ENCODE data around the gene DRAXIN.

Gene DRAXIN

DNA sequence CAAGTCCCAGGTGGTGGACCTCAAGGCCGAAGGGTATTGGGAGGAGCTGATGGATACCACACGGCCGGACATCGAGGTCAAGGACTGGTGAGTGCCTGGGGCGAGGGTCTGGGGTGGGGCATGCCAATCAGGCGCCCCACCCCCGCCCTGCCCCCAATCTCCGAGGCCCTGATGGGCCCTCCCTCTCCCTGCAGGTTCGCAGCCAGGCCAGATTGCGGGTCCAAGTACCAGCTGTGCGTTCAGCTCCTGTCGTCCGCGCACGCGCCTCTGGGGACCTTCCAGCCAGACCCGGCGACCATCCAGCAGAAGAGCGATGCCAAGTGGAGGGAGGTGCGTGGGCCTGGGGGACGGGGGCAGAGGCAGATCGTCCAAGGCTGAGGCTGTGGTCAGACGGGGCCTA, 33.0 kb upstream of the DRAXIN start:
- no peak for DNase-seq

GRCh38 chr1:11659748-11660147, 31.8 kb upstream of the DRAXIN start:
- no peak for DNase-seq

DNA sequence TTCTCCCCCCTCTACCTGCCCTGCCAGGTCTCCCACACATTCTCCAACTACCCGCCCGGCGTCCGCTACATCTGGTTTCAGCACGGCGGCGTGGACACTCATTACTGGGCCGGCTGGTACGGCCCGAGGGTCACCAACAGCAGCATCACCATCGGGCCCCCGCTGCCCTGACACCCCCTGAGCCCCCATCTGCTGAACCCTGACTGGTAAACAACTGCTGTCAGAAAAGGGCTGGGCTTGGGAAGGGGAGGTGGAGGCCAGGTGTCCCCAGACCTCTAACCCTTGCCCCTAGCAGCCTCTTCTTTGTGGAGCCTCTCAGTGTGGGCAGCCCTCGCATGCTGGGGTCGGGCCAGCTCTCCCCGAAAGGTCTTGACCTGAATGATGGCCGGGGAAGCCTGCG, 30.4 kb upstream of the DRAXIN start:
- no peak for DNase-seq

- DNase-seq: no peak
These were observed 27.0 kb upstream of the DRAXIN start for GRCh38 chr1:11664336-11665065.

- DNase-seq: no peak
These were observed 23.0 kb upstream of the DRAXIN start for GRCh38 chr1:11668516-11668915.

DNA sequence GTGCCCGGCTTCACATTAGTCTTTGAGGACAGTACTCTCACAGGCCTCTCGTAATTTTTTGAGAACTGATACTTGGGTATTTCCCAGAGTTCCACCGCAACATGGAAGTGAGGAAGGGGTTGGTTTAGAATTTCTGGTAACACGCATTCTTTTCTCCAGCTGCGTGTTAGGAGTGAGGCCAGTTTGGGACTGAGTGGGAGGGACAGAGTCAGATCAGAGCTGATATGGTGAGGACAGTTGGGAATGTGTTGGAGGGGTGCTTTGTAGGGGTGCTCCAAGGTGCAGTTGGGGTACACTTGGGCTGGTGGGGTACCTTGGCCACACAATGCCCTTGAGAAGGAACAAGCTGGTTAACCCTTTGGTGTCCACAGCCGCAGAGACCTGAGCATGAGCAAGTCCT, 20.8 kb upstream of the DRAXIN start:
- no peak for DNase-seq

DNA sequence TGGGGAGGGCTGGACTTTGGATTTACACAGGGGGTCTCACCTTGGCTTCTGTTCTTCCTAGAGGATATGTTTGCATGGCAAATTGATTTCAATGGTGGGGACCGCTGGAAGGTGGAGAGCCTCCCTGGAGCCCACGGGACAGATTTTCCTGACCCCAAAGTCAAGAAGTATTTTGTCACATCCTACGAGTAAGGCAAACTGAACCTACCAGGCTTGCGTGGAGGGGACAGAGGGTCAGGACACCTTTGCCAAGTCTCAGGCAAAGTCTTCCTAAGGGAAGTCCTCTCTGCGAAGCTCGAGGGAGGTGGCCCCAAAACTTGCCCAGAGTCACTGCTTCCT, 20.3 kb upstream of the DRAXIN start:
- DNase-seq: no peak

DNA sequence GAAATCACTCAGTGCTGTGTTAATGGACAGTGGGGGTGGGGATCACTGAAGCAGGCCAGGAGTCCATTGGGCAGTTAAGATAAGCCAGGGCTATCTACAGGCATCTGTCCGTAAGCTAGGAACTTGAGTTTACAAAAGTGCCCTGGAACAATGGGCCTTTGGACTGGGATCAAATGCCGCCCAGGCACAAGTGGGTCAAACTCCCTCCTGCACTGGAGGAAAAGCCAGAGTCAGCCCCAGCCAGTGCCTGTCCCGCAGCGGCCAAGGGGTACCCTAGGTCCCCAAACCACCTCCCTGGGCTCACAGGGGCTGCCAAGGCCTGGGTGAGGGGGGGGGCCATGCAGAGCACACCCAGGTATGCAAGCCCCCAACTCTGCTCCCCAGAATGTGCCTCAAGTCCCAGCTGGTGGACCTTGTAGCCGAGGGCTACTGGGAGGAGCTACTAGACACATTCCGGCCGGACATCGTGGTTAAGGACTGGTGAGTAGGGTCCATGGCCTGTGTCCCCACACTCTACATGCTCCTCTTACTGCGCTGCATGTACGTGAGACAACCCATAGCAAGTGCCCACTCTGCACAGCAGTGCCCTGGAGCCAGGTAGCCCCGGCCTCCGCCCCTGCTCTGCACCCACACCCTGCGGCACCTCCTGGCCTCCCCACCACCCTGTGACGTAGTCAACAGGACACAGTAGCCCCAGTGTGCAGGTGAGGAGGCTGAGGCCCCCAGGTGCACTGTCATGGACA, 19.8 kb upstream of the DRAXIN start:
- no peak for DNase-seq

DNA sequence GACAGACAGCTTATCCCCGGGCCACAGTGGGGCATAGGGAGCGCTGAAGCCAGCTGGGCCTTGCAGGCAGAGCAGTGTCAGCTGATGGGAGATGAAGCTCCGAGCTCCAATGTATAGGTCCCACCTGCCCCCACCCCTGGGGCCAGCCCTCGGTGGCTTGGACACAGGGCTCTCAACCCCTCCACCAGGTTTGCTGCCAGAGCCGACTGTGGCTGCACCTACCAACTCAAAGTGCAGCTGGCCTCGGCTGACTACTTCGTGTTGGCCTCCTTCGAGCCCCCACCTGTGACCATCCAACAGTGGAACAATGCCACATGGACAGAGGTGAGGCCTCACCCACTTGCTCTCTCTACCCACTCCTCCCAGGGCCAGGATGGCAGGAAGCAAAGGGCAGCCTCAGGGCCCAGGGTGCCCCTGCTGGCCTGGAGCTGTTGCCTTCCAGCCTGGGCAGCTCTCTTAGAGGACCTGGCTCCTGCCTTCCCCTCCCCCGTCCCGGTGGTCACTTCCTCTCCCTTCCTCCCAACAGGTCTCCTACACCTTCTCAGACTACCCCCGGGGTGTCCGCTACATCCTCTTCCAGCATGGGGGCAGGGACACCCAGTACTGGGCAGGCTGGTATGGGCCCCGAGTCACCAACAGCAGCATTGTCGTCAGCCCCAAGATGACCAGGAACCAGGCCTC, 18.3 kb upstream of the DRAXIN start:
- DNase-seq: no peak

DNA sequence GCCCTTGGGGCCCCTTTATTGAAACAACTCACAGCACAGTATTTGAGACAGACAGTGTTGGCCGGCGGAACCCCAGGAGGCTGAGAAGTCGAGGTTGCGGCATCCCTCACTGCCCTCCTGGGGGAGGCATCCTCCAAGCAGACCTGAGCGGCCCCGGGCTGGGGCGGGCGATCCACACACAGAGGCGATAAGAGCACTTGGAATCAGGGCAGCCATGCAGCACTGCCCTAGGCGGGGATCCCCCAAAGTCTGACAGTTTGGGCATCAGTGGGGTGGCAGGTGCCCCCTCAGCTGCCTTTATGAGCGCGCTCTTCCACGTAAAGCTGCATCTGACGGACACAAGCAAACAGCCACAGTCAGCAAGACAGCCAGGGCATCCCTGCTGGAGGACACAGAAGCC, 17.0 kb upstream of the DRAXIN start:
- DNase-seq: no peak

DNA sequence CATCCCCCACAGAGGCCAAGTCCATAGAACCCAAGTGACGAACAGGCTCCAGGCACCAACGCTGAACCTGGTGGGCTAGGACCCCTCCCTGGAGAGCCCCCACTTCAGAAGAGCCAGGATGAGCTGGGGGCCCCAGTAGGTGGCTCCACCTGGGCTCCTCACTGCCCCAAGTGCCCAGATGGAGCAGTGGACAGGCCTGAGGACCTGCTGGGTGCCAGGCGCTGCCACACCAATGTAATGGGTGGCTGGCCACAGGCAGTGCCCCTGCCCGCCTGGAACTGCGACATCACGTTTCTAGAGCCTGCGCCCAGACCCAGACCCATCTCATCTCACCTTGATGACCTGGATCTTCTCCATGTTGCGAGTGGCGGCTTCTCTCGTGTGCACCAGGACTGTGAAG, 16.2 kb upstream of the DRAXIN start:
- no peak for DNase-seq

DNA sequence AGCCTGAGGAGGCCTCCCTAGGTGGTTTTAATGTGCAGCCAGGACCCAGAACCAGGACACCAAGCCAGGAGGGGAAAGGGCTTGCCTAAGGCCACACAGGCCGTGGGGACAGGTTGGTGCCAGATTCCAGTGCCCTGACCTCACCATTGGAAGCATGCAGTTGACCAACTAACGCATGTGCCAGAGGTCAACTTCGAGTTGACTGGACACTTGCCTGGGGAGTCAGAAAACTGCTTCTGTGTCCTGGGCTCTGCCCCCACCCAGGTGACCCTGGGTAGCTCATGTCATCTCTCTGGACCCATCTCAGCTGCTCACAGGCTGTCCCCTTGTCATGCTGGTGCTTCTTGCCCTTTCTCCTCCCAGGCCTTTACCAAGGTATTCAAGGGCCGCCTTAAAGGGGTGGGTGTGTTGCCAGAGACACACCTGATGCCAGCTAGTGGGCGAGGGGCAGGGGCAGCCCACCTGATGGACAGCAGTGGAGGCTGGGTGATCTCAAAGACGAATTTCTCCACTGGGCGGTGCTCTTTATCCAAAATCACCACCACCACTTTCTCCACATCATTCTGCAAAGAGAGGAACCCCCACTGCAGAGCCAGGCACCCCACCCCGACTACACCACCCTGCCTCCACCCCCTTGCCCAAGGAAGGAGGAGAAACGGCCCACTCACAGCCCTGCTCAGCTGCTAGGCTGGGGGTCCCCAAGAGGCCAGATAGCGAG, 15.0 kb upstream of the DRAXIN start:
- DNase-seq: no peak

DNA sequence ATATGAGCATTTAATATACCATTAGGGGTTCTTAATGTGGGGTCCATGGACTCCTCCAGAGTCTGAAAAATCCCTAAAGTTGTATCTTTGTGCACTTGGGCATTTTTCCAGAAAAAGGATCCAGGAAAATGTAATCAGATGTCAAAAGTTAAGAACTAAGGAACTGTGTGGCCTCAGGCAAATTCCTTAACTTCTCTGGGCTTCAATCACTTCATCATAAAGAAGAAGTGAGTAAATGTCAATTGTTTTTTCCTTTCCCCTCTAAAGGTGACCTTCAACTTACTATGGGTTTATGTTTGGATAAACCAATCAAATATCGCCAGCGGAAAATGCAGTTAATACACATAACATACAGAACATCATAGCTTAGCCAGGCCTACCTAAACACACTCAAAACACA, 13.1 kb upstream of the DRAXIN start:
- no peak for DNase-seq

DNA sequence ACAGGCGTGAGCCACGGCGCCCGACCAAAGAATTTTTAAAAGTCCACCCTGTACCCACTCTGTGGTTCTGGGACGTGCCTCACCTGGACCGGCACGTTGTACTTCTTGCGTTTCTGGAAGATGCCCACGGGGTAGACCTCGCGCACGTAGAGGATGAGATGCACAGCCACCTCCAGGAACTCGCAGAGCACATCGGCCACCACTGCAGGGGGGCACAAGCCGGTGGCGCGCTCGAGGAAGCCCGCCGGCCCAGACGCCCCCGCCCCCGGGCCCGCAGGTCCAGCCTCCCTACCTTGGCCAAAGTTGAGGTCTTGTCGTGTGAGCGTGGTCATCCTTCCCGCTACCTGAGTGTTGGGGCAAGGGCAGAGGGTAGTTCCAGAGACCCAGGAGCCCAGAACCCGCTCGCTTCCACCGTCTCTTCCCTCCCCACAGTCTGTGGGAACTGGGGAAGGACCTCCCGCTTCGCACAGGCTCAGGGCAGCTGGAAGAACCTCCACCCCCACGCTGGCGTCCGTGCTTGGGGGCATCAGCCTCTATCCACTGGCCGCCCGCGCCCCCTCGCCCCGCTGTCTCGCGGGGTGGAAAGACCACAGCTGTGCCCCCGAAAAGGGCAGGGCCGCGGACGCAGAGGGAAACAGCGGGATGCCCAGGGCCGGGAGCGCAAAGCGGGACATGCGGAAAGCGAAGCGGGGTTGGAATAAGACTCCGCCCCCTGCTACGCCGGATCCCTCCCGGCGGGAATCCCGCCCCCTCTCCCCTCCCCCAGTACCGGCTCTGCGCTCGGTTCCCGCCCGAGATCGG, 11.0 kb upstream of the DRAXIN start:
- DNase-seq: no peak

GRCh38 chr1:11681071-11681771, 10.3 kb upstream of the DRAXIN start, which contains the start of gene MAD2L2:
MAD2L2 (minus strand) TSS chr1:11681148; CDS start chr1:11680601, 547 bp downstream.
- DNase-seq: peak; percentile 73

DNA sequence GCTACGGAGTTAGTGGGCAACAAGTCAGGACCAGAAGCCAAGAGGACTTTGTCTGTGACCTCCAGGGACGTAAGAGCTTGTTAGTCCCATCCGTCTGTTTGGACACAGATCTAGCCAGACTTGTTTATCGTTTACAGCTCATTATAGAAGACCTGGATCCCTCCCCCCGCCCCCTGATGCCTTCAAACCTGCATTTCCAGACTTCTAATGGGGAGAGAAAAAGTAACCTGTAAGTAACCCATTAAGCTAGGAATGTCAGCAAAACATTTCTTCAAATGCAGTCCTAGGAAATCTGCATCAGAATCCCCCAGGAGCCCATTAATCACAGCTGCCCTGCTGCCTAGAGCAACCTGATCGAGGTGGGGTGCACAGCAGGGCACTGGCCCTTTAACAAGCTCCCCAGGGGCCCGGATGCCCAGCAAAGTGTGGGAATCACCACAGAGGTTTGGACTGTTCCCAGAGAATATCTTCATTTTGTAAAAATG, 9.2 kb upstream of the DRAXIN start:
- DNase-seq: no peak

DNA sequence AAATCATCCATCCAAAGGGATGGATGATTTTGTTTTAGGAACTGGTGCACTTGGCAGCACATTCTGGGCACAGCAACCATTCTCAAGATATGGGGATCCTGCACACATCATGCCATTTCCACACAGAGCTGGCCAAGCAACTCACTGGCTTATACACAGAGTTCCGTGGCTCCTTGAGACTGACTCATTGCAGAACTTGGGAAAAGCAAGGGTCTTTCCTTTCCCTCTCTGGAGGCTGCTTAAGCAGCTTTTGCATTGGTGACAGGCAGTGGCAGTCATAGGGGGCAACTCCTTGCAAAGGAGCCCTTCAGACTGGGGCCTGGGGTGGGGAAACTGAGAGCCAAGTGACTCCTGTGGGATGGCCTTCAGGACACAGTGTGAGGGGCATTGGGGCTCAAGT, 8.7 kb upstream of the DRAXIN start:
- no peak for DNase-seq

GRCh38 chr1:11684070-11684469, 7.4 kb upstream of the DRAXIN start:
- no peak for DNase-seq

DNA sequence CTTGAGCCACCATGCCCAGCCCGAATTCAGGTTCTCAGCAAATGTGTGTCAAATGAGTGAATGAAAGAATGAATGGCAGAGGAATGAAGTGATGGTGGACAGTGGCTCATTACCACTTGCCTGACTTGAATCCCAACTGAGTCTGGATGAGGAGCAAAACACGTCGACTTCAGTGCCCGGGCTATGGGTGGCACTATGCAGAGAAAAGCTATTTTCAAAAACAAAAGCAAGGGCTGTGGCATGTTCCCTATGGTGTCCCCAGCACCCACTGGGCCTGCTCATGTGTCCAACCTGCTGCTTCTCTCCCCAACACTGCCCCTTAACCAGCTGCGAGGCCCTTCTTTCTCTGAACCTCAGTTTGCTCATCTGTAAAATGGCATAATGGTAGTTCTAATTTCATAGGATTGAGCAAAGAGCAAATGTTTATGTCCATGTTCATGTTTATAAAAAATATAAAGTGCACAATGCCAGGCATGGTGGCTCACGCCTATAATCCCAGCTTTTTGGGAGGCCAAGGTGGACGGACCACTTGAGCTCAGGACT, 6.2 kb upstream of the DRAXIN start:
- DNase-seq: no peak

DNA sequence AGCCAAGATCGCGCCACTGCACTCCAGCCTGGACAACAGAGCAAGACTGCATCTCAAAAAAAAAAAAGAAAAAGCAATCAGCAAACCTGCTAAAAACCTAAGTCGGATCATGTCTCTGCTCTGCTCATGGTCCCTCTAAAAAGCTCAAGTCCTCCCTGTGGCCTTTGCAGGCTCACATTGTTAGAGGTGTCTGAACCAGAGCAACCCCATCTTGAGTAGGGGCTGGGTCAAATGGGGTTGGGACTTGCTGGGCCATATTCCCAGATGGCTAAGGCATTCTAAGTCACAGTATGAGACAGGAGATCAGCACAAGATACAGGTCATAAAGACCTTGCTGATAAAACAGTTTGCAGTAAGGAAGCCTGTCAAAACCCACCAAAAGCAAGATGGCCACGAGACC, 3.0 kb upstream of the DRAXIN start:
- no peak for DNase-seq
